H1 (cell line): ENCODE measurements around the gene TLX1.

ENCODE experiments used
- EZH2 ChIP-seq: fragments of 200-600 bp; sonication (generic); IDR thresholded peaks from 2 replicates; pipeline ENCODE4 v1.7.1; 2012; ENCODE audit warnings: low read depth, mild to moderate bottlenecking, moderate library complexity, low read length, inconsistent platforms; ENCODE audit not compliant: severe bottlenecking
- RFX5 ChIP-seq: IDR thresholded peaks from 2 replicates; pipeline ENCODE4 v1.6.1; 2011; ENCODE audit warnings: low read depth, low read length, improper control_type of control experiment, borderline replicate concordance
- TAF7 ChIP-seq: optimal IDR thresholded peaks from 2 replicates; pipeline ENCODE3; 2011; ENCODE audit warnings: low read depth, mild to moderate bottlenecking, inconsistent platforms, low read length, moderate library complexity, borderline replicate concordance
- TF ChIP-seq, protein P1 (sequence below), 3 experiments: IDR thresholded peaks; 1 replicate in 2 of 3; 2 replicates in 1 of 3; pipeline versions ENCODE4 v1.5.1 to v1.6.1; 2011; ENCODE audit warnings: low read length in 3 of 3, mild to moderate bottlenecking in 3 of 3, inconsistent platforms in 2 of 3, low read depth in 1 of 3, moderate library complexity in 1 of 3; ENCODE audit not compliant: insufficient read depth in 1 of 3; ENCODE audit errors: control extremely low read depth in 1 of 3
- TF ChIP-seq, protein P2 (sequence below): IDR thresholded peaks from 2 replicates; pipeline ENCODE4 v1.6.1; 2011; ENCODE audit warnings: low read depth, mild to moderate bottlenecking, low read length; ENCODE audit not compliant: insufficient read depth

DNA sequence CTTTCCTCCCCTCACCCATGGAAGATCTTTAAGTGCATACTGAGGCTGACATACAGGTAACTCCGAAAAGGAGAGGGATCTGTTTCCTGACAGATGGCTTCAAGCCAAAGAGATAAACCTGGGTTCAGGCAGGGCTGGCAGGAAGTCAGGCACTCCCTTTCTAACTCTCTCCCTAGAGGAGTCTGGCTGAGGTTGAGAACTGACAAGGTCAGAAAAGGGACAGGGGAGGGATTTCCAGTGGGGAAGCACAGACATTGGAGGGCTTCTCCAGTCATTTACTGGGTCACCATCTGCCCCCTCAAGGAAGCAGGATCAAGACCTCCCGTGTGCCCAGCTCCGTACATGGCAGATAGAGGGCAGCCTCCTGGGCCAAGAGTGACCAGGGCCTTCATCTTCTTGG lies 31.6 kb downstream of the TLX1 start:
- TF ChIP-seq, protein P1, sequence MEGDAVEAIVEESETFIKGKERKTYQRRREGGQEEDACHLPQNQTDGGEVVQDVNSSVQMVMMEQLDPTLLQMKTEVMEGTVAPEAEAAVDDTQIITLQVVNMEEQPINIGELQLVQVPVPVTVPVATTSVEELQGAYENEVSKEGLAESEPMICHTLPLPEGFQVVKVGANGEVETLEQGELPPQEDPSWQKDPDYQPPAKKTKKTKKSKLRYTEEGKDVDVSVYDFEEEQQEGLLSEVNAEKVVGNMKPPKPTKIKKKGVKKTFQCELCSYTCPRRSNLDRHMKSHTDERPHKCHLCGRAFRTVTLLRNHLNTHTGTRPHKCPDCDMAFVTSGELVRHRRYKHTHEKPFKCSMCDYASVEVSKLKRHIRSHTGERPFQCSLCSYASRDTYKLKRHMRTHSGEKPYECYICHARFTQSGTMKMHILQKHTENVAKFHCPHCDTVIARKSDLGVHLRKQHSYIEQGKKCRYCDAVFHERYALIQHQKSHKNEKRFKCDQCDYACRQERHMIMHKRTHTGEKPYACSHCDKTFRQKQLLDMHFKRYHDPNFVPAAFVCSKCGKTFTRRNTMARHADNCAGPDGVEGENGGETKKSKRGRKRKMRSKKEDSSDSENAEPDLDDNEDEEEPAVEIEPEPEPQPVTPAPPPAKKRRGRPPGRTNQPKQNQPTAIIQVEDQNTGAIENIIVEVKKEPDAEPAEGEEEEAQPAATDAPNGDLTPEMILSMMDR (IDR thresholded peaks at IDR 0.05; ENCODE audit: control extremely low read depth in 1 of 3, insufficient read depth in 1 of 3, low read depth in 1 of 3, low read length in 3 of 3) = no peak; a peak in 1 of 4 replicates
- TF ChIP-seq RFX5 = no peak
- TF ChIP-seq, protein P2, sequence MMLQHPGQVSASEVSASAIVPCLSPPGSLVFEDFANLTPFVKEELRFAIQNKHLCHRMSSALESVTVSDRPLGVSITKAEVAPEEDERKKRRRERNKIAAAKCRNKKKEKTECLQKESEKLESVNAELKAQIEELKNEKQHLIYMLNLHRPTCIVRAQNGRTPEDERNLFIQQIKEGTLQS = no peak
- no peak for TF ChIP-seq EZH2
- no peak for TF ChIP-seq TAF7
